Measurements from ENCODE around the gene GFY.

GFY gene

GRCh38 chr19:49408816-49409440 lies 16.3 kb upstream of the GFY start:
- no peak for DNase-seq

DNA sequence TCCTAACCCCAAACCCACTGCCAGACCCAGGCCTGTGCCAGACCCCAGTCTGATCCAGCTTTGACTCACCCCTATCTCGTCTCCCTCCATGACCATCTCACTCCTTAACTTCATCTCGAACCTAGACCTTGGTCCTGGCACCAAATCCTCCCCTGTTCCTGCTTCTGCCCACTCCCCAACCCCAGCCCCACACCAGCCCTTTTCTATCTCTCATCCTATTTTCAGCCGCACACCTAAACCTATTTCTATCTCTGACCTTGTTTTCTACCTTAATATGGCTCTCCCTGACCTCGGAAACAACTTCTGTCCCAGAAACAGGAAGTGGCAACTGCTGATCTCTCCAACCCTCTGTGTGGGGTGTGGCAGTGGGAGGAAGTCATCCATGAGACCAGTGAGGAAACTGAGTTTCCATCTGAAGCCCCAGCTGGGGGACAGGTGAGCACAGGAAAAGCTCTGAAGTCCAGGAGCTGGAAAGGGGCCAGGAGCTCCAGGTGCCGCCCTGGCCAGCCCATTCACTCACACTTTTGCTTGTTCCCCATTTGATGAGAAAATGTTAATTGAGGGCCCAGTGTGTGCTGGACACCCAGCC lies 15.7 kb upstream of the GFY start:
- DNase-seq: peak in 1 of 2 experiments; percentile 39

GRCh38 chr19:49411681-49412326 lies 13.4 kb upstream of the GFY start:
- no peak for DNase-seq

- DNase-seq: no peak
These were observed 11.8 kb upstream of the GFY start for GRCh38 chr19:49413348-49413747.

- DNase-seq: no peak
These were observed 10.9 kb upstream of the GFY start for GRCh38 chr19:49414256-49414655.

- DNase-seq: no peak
These were observed 9.9 kb upstream of the GFY start for GRCh38 chr19:49415102-49415809.

DNA sequence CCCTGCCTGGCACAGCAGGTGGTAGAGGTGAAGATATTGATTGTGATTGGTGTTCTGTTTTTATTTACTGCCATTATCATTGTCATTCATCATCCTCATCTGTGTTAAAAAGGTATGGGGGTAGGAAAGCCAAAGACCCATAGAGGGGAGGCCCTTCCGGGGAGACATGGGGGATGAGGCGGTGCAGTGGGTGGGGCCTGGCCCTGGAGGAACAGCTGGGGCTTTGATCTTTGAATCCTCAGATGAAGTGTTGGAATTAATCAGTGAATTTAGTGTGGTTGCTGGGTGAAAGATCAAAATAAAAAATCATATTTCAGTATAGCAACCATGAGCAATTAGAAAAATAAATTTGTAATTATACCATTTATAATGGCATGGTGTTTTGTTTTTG lies 9.4 kb upstream of the GFY start:
- DNase-seq: no peak

DNA sequence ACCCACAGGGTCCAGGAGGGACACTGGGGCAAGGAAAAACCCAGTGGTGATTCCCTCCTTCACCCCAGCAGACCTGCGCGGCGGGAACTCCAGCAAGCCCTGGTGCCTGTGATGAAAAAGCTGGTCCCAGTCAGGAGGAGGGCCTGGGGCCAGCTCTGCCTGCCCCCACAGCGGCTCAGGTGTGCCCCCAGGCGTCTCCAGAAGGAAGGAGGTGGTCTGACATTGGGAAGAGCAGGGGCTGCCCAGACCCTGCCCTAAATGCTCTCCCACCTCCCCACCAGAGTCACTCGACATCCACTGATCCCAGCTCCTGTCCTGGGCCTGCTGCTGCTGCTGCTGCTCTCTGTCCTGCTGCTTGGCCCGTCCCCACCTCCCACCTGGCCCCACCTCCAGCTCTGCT lies 8.1 kb upstream of the GFY start:
- no peak for DNase-seq

DNA sequence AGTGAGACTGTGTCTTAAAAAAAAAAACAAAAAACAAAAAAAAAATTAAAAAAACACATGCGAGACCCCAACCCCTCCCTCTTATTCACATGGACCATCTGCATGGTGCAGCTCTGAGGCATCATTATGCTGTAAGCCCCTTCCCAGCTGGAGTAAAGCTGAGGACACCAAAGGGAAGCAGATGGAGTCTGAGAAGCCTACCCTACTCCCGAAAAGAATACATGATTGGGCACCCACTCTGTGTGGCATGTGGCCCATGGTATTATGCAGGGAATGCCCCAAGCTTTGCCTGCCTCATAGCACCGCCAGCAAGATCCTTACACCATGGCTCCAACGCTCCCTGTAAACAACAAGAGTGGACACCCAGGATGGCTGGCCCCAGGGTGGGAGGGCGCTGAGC lies 6.7 kb upstream of the GFY start:
- no peak for DNase-seq

DNA sequence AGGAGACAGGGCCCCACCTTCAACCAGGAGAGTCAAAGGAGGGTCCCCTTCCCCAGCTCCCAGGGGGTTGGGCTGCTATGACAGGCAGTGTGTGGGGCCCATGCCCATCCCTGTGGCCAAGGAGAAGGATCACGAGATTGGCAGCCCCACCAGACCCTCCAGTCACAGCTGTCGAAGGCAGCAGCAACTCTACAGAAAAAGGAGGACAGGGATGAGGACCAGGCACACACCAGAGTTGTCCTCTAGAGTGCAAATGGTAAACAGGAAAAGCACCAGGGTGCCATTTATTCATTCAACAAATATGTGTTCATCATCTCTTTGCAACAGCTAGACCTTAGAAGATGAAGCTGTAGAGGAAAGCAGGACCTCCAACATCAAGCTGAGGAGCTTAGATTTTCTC lies 6.0 kb upstream of the GFY start:
- no peak for DNase-seq

DNA sequence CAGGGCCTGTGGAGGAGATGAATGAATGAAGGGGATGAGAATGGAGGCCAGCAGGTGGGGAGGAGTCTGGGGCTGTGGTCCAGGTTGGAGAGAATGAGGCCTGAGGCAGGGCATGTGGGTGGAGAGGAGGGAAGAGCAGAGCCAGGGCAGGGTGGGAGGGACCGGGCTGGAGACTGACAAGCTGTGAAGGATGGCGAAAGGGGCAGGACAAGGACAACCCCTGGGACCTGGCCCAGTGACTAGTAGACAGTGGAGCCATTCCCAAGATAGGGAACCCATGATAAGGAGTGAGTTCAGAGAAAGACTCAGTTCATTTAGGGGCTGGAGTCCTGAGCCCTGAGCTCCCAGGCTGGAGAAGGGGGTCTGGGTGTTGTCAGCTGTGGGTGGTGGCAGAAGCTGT lies 5.0 kb upstream of the GFY start:
- DNase-seq: no peak

- DNase-seq: peak; percentile 72 to 74
These were observed 3.9 kb upstream of the GFY start for GRCh38 chr19:49421039-49421877.

- DNase-seq: no peak
These were observed 3.3 kb upstream of the GFY start for GRCh38 chr19:49421878-49422202.

- peak; percentile 63 to 74 for DNase-seq
These were observed 2.6 kb upstream of the GFY start for GRCh38 chr19:49422407-49423070.

DNA sequence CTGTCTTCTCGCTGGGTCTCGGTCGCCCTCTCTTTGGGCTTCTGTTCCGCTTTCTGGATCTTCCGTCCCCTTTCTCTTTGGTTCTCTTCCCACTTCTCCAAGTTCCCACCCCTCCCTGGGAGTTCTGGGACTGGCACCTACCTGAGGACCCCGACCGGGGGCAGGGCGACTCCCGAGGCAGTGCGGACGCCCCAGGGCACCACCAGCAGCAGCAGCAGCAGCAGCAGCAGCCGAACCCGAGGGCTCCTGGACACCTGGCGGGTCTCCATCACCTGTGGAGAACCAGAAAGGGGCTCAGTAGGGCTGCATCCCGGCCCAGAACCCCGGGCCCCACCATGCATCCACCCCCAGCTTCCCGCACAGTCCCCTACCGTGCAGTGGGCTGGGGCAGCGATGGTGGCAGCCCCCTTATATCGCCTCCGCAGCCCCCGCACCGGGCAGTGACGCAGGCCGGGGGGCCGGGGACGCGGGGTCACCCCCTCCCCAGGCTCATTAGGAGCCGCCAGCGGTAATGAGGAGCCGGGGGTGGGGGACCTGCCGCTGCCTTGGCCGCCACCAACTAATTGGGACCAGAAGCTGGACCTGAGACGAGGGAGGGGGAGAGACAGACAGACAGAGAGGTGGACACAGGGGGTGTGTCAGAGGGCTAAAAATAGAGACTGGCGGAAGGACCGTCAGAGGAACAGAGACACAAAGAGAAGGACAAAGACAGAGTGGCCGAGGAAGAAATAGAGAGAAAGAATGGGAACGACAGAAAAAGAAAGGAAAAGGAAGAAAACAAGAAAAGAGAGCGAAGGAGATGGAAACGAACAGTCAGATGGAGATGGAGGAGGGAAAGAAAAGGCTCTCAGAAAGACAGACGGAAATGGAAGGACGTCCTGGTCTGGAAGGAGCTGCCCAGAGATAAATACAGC lies 1.9 kb upstream of the GFY start, which contains the start of gene PTH2:
TSS of gene PTH2 (minus strand) at position 371 of the 914 bp plus-strand sequence. CDS start at position 269, 102 bp downstream.
- DNase-seq: no peak

DNA sequence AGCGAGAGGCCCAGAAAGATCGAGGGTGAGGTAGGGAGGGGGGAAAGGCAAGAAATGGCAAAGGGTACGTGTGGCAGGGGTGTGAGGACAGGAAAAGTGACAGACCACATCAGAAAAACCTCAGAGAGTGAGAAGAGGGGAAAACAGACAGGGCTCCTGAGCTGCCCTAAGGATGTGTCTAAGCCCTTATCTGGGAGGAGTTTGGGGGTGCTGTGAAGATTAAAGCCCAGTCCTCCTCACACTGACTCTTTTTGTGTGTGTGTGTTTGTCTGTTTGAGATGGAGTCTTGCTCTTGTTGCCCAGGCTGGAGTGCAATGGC lies 1.2 kb upstream of the GFY start:
- no peak for DNase-seq

GRCh38 chr19:49425922-49426592 lies 869 bp downstream of the GFY start:
- peak; percentile 60 to 65 for DNase-seq

GRCh38 chr19:49427339-49427738 lies 2.2 kb downstream of the GFY start:
- no peak for DNase-seq

DNA sequence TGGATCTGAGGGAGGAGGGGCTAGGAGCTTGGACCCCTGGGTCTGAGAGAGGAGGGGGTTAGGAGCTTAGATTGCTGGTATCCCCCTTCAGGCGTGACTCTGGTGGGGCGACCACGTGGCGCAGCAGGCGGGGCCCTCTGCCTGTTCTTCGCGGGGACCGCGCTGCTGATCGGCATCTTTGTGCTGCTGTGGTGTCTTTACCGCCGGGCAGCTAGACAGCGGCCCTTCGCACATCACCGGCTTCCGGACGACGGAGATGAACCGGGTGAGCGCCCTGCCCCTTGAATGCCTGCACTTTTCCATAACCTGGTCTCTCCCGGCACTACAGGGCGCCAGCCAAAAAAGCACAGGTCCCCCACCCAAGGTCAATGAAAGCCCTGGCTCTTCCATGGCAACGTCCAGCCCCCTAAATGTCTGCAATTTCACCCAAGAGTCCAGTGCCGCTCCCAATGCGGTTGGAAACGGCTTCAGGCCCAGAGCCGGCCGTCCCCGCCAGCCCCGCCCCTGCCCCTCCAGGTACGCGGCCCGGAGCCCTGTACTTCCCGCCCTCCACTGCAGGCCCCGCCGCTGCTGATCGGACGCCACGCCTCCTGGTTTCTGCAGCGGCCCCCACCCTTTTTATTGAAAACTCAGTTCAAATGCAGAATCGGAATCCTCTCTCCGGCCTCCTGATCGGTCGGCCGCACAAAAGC lies 2.8 kb downstream of the GFY start:
- no peak for DNase-seq
